HL-60/S4 treated with phorbol 12-myristate 13-acetate at 8.2 ng/mL for 4 days and 3 days (cell line): ENCODE data around the gene GALP.

Experiments used
- in situ Hi-C: fragments of 300-500 bp; cut with MboI; formaldehyde crosslinking; loops from 2 replicates; pipeline ENCODE4 v1.15.0; 2022; ENCODE audit warnings: low sequenced_read_pairs

GALP gene

DNA sequence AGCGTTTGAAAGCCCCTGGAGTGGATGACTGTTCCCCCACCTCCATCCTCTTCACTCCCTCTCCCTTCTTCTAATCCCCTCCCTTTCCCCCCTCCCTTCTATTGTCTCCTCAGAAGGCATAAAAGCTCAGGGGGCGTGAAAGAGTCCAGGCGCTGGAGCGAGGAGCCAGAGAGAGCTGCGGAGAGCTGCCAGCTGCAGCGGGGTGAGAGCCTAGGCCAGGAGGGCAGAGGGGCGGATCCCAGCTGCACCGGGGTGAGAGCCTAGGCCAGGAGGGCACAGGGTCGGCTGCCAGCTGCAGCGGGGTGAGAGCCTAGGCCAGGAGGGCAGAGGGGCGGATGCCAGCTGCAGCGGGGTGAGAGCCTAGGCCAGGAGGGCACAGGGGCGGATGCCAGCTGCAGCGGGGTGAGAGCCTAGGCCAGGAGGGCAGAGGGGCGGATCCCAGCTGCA lies at the start of gene GALP:
GALP (plus strand) TSS at position 148 of the 447 bp plus-strand sequence. CDS start 1,101 bp downstream, outside the sequence.
- in situ Hi-C loops = loop anchor here (10.0 kb wide), 1 partner anchor 101 kb away; no protein-coding TSS in a partner anchor

DNA sequence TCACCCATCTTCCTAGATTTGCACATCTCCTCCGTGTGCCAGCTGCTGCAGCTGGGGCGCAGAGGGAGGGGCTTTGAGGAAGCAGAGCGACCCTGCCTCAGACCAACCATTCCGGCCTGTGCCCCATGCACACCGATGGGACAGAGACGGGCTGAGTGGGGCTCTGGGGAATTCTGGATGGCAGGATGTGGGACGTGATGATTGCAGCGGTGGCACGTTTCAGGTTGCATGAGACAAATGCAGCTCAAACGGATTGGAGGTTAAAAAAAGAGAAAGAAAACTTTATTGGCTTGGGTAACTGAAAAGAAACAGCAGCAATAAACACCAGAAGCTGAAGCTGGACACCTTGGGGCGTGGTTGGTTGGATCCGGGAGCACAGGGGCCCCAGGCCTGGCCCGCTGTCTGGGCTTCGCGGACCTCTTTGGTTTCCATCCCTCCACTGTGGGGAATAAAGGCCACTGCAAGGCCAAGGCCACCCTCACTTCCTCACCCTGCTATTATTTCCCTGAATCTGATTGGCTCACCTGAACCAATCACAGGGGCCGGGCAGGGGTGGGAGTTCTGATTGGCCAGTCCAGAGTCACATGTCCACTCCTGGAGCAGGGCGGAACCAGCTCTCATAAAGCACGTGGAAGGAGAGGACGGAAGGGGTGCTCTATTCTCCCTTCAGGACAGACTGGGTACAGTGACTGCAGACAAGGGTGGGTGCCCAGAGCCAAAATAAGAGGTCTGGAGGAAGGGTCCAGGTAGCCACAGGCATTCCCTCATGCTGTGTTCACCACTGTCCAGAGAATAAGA lies 48.6 kb upstream of the GALP start:
- in situ Hi-C loops = no loop called here

DNA sequence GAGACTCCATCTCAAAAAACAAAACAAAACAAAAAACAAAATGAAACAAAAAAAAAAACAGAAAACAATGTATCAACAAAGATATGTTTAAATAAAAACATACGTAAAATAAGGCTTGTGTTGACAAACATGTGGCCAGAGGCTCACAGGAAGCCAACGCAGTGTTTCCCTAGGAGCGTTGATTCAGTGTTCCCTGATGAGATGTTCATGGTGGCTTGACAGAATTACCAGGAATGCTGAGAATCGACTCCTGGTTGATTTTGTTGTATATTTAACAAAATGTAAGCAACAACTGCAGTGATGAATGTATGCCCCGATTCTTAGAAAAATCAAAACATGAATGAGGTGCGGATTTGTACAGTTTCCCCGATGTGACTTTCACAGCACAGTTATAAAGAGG lies 45.8 kb upstream of the GALP start:
- in situ Hi-C loops = no loop called here

DNA sequence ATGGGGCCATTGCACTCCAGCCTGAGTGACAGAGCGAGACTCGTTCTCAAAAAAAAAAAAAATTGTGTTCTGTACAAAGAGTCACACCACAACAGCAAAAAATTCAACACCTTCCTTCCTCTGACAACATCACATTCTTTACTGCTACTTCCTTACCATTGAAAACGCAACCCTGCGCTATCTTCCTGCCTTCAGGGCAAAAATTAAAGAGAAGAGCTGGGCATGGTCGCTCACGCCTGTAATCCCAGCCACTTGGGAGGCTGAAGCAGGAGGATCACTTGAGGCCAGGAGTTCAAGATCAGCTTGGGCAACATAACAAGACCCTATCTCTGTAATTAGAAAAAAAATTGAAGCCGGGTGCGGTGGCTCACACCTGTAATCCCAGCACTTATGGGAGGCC lies 44.2 kb upstream of the GALP start:
- in situ Hi-C loops = no loop called here

DNA sequence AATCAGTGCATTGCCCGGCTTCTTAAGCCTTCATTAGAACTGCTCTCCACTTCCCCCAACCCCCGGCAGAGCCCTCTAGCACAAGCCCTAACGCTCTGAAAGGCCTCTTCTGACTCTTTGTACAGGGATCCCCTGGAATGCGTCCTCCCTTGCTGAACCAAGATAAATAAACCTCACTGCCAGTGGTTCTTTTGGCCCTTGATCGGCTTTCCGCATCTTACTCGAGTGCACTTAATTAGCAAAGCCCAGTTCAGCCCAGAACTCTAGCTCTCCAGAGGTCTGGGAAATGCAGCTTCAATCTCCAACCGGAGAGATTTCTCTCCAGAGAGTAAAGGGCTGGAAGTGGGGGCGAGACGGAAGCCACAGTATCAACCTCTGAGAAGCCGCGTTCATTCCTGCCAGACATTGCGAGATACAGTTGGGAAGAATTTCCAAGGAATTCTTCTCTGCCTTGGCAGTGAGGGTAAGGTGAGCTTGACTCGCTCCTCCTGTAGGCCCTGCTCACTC lies 43.4 kb upstream of the GALP start:
- in situ Hi-C loops = no loop called here

DNA sequence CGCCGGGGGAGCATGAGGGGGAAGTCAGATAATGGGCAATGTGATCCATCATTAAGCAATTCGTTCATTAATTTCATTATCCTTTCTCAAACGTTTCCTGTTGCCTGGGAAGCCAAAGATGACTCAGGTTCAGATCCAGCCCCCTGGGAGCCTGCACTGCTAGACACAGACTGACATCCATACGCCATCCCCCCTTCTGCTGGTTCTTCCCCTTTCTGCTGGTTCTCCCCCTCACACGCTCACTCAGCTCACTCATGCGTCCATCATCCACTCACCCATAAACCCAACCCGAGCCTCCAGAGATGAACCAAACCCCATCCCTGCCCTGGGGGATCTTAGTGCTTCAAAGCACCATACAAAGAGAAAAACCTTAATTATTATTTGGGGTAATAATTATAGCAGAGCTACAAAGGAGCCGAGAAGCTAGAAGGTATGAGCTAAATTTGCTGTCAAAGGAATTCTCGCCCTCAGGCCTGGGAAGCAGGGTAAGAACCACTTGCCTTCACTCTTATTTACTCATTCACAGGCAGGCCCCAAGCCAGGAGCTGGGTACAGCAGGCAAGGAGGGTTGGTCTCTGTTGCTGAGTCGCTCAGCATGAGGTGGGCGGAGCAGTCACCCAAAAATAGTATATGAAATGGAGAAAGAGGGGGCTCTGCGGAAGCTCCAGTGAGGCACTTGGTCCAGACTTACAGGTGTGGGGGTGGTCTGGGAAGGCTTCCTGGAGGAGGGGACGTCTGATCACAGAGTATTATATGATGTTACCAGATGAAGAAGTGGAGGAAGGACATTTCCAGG lies 41.8 kb upstream of the GALP start:
- in situ Hi-C loops = no loop called here

DNA sequence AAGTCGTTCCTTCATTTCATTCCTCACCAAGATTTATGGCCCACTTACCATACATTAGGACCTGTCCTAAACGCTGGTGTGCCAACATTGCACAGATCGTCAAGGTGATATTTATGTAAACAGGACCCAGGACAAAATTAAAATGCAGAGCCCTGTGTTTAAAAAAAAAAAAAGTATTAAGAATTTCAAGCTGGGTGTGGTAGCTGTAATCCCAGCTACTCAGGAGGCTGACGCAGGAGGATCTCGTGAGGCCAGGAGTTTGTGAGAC lies 41.2 kb upstream of the GALP start:
- in situ Hi-C loops = no loop called here

DNA sequence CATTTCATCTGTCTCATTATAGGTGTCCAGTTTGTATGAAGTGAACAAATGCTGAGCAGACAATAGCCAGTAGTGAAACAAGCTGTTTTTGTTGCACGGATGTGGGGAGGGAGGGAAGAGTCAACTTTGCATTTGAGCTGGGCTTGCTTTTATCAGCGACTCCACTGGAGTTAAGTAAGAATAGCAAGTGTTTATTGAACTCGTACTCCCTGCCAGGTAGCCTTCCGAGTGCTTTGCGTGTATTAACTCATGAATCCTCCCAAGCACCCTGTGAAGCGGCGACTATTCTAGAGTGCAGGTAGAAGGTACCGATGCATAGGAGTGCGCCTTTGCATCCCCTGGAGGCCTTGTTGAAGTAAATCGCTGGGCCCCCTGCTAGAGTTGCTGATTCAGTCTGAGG lies 39.4 kb upstream of the GALP start:
- in situ Hi-C loops = no loop called here

DNA sequence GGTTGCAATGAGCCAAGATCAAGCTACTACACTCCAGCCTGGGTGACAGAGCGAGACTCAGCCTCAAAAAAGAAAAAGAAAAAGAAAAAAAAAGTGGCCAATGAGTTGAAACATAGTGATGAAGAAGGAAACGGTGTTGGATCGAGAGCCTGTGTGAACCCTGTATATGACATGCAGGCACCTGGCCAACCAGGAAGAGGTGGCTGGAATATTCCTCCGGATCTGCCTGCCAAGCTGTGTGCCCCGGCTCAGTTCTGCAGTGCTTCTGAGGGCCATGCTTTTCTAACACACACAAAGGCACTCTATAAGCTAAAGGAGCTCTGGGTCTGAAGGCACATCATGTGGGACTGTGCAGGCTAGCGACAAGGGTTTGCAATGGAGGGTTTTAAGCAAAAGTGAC lies 38.4 kb upstream of the GALP start:
- in situ Hi-C loops = no loop called here

DNA sequence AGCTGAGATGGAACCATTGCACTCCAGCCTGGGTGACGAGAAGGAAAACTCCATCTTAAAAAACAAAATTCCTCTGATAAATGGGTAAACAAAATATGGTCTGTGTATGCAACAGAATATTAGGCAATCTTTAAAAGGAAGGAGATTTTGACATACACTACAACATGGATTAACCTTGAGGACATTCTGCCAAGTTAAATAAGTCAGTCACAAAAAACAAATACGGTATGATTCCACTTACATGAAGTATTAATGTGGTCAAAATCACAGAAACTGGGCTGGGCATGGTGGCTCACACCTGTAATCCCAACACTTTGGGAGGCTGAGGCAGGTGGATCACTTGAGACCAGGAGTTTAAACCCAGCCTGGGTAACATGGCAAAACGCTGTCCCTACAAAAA lies 37.7 kb upstream of the GALP start:
- in situ Hi-C loops = no loop called here

DNA sequence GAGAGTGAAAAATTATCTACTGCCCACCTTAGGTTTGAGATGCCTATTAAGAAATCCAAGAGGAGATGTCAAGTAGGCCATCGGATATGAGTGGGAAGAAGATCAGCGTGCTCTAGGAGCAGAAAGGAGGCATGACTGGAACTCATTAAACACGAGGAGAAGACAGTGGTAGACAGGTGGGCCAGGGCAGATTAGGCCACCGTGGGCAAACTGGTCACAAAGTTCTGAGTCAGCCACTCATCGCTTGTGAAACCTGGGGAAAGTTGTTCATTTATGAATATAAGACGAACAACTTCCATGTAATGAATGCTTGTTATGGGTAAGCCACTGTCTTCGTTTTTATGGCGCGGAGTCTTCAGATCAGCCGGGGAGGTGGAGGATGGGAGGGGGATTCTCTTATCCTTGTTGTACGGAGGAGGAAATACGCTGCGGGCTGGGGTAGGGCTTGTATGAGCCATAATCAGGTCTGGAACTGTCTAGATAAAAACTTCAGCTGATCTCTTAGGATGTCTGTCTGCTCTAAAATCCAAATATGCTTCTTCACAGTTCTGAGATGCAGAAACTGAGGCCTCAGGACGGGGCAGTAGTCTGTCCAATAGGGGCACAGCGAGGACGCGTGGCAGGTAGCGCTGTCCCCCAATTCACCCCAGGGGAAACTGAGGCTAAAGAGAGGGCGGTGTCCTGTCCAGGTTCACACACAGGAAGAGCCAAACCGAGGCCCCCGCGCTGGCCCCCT lies 35.8 kb upstream of the GALP start:
- in situ Hi-C loops = no loop called here

DNA sequence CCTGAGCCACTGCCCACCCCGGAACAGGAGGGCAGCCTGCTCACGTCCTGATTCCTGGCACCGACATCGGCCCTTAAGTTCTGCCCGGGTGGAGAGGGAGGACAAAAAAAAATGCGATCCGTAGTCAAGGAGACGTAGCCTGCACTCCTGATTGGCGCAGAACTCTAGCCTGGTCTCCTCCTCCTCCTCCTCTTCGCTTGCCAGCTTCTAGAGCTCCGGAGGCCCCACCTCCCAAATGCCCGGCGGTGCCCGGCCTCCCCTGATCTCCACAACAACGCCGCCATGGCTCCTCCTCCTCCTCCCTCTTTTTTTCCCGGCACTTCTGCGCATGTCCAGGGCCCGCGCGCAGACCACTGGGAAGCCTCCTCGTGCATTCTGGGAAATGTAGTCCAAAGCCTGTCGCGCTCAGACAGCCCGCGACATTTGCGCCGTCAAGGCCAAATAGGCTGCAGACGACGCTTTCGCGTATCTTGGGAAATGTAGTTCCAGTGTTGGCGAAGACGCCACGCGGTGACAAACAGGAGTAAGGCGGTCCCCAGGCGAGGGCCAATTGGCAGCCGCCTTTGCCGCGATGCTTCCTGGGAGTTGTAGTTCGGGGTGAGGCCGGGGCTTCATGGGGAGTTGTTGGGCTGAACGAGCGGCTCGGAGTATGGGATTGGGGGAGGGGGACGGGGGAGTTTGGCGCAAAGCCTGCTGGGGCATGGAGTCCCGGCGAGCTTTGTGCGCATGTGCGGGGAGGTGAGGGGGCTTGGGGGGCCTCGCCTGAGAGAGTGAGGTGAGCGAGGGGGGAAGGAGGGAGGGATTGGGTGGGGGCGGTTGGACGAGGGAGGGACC lies 35.0 kb upstream of the GALP start, which contains the start of gene ZNF444:
ZNF444 (plus strand) TSS at position 705 of the 834 bp plus-strand sequence. CDS start 5,625 bp downstream, outside the sequence.
- in situ Hi-C loops = no loop called here

DNA sequence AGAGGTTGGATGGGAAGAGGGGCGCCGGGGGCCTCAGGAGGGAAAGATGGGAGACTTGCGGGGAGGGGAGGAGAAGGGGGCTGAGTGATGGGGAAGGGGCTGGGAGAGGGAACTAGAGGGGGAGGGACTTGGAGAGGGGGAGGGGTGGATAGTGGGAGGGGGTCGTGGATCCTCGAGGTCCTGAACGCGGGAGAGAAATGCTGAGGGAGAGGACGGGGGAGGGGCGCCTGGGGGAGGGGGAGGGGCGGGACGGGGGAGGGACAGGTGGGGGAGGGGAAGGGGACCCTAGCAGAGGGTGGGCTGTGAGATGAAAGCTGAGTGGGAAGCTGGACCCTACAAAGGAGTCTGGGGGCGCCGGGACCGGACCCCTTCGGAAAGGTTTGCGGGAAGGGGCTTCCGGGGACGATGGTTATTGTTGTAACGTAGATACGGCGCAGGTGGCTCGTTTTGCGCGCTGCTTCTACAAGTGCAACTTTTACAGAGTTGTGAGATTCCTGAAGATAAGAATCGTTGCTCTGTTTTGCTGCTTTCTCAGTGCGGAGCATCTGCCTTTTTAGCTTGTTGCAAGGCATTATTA lies 34.3 kb upstream of the GALP start:
- in situ Hi-C loops = no loop called here

DNA sequence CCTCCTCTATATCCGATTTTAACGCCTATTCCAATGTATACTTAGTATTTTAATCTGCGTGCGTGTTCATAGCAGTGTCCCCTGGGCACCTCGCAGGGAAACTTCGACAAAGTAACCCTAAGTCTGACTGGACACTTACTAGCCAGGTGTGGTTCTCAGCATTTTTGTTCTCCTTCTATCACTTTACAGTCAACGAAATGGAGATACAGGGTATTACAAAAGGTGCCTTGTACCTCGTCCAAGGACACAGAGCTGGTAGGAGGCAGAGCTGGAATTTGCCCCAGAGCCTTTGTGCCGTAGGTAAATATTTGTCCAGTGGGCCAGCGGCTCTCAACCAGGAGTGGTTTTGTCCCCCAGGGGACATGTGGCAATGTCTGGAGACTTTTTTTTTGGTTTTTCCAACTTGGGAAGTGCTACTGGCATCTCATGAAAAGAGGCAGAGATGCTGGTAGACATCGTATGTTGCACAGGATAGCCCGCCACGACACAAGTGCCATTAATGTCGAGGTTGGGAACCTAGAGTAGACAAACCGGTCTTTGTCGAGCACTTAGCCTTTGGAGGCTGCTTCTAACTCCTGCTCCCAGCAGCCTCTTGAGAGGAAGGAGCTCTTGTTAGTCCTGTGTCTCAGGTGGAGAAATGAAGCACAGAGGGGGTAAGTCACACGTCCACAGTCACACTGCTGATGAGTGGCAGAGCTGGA lies 33.6 kb upstream of the GALP start:
- in situ Hi-C loops = no loop called here

DNA sequence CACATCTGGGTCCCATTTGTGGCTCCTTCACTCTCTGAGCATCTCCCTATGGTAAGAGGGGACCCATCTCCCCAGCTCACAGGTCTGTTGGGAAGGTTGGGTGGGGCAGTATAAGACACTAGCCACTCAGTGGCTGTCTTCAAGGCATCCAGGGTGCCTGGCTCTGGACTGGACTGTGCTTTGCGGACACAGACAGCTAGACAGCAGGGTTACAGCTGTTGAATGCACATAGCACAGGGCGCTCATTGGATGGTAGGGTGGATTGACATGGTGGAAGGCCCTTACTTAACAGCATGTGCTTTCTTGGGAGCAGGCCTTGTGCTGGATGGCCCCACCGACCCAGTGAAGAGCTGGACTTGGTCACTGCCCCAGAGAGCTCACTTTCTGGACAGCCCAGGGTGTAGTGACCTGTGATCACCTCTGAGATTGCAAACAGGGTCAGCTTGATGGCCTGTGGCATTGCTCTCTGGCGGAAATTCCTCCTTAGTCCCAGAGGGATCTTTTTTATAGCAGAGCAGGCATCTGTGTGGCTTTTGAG lies 32.8 kb upstream of the GALP start:
- in situ Hi-C loops = no loop called here

DNA sequence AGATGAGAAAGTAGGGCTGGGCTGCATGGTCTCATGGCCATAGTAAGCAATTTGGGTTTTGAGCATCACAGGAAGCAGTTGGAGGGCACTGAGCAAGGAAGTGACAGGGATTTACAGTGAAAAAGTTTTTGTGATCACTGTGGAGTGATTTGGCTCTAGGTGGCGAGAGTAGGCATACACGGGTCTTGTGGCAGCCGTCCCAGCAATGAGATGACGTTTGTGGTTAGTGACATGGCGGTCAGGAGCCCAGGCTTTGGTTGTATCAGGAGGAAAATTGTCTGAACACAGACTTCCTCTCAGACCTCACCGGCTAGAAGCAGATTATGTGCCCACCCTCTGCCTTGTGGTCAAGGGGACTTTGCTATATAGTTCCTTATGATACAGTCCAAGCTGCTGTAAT lies 31.4 kb upstream of the GALP start:
- in situ Hi-C loops = no loop called here

DNA sequence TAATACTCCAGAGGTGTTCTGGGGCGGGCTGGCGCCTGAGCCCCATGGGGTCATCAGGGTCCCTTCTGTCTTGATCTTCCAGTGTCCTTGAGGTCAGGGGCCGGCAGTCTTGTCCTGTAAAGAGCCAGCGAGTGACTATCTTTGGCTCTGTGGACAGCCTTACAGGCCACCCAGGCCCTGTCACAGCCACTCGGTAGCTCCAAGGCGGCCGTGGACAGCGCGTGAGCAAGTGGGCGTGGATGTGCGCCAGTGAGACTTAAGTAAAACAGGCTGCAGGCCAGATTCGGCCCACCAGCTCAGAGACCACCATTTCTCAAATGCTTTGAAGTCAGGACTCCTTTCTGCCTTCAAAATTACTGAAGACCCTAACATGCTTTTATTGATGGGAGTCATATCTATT lies 31.0 kb upstream of the GALP start:
- in situ Hi-C loops = no loop called here

DNA sequence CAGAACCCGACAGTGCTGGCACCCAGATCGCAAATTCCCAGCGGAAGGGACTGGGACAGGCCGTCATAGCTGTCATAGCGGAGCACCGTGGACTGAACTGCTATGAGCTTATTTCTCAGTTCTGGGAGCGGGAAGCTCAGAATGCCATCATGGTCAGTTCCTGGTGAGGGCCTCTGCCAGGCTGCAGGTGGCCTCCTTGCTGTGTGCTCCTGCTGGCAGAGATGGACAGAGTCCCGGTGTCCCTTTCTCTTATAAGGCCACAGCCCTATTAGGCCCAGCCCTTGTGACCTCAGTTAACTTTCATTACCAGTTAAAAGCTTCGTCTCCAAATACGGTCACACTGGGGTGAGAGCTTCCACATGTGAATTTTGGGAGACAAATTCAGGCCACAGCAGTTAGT lies 30.1 kb upstream of the GALP start:
- in situ Hi-C loops = no loop called here

DNA sequence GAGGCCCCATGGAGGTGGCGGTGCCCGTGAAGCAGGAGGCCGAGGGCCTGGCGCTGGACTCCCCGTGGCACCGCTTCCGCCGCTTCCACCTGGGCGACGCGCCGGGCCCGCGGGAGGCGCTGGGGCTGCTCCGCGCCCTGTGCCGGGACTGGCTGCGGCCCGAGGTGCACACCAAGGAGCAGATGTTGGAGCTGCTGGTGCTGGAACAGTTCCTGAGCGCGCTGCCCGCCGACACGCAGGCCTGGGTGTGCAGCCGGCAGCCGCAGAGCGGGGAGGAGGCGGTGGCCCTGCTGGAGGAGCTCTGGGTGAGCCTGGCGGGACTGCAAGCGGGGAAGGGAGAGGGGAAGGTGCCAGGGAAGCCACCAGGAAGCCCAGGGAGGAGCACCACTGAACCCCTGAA lies 28.9 kb upstream of the GALP start:
- in situ Hi-C loops = no loop called here
